GM10248 (cell line): Measurements from ENCODE around the gene DAD1.

Source experiments
- CTCF ChIA-PET: fragments of 300-600 bp; sonication (Branson Sonifier 250); formaldehyde crosslinking; extraction: SDS; loops from one replicate; lab custom pipeline; 2021; ENCODE audit warnings: antibody characterized with exemption; lab: Yijun Ruan, JAX
- POLR2A ChIA-PET: fragments of 350-650 bp; sonication (Branson Sonifier 250); formaldehyde crosslinking; extraction: SDS; loops from one replicate; lab custom pipeline; 2020; ENCODE audit warnings: antibody characterized with exemption; lab: Yijun Ruan, JAX
- DNase-seq: peaks from one replicate; pipeline ENCODE4 v3.0.0; 2012; ENCODE audit errors: extremely low spot score
- CTCF ChIP-seq: IDR thresholded peaks from 2 replicates; pipeline ENCODE4 v1.5.1; 2012; ENCODE audit warnings: mild to moderate bottlenecking, low read depth; ENCODE audit errors: extremely low read depth, missing control alignments, control extremely low read depth

The DAD1 gene

GRCh38 chr14:22537436-22538310, 51.4 kb downstream of the DAD1 start:
- DNase-seq = no peak
- CTCF ChIA-PET = interaction anchor here (1.0 to 3.4 kb wide), 9 partner anchors 8 to 148 kb away, joined by 3 to 30 read pairs (median 5); no protein-coding TSS in a partner anchor
- no peak for TF ChIP-seq CTCF
- POLR2A ChIA-PET = interaction anchor here (0.8 to 1.9 kb wide), 3 partner anchors 12 to 28 kb away, joined by 3 to 6 read pairs (median 3); no protein-coding TSS in a partner anchor

- CTCF ChIA-PET = interaction anchor here (1.0 to 3.4 kb wide), 8 partner anchors 9 to 149 kb away, joined by 3 to 30 read pairs (median 6); no protein-coding TSS in a partner anchor
Measured at GRCh38 chr14:22536853-22537338, 52.1 kb downstream of the DAD1 start.

GRCh38 chr14:22535916-22536315, 53.1 kb downstream of the DAD1 start:
- TF ChIP-seq CTCF = no peak
- DNase-seq = no peak
- CTCF ChIA-PET = interaction anchor here (1.0 to 2.0 kb wide), 7 partner anchors 11 to 148 kb away, joined by 3 to 6 read pairs (median 5); no protein-coding TSS in a partner anchor
- POLR2A ChIA-PET = no interaction called here

More at GRCh38 chr14:22536853-22537338, 52.1 kb downstream of the DAD1 start:
- TF ChIP-seq CTCF = no peak
- POLR2A ChIA-PET = interaction anchor here (0.7 to 0.8 kb wide), 2 partner anchors 27 to 30 kb away, joined by 3 read pairs; no protein-coding TSS in a partner anchor
- DNase-seq = peak; percentile 77

- POLR2A ChIA-PET = no interaction called here
- TF ChIP-seq CTCF = no peak
- CTCF ChIA-PET = interaction anchor here (1.2 to 5.9 kb wide), 7 partner anchors 13 to 146 kb away, joined by 3 to 25 read pairs (median 5); no protein-coding TSS in a partner anchor
- DNase-seq = no peak
Measured at GRCh38 chr14:22535126-22535525, 53.9 kb downstream of the DAD1 start.

- no peak for DNase-seq
- no peak for TF ChIP-seq CTCF
- ChIA-PET POLR2A (no interaction called here), CTCF (interaction anchor here (1.1 to 5.9 kb wide), 10 partner anchors 8 to 145 kb away, joined by 3 to 25 read pairs (median 3); no protein-coding TSS in a partner anchor)
Measured at GRCh38 chr14:22534547-22534946, 54.5 kb downstream of the DAD1 start.

GRCh38 chr14:22533739-22534359, 55.2 kb downstream of the DAD1 start:
- POLR2A ChIA-PET = no interaction called here
- DNase-seq = no peak
- TF ChIP-seq CTCF = no peak
- CTCF ChIA-PET = interaction anchor here (1.0 to 5.9 kb wide), 15 partner anchors 9 to 144 kb away, joined by 3 to 25 read pairs (median 4); no protein-coding TSS in a partner anchor
